CD4-positive, alpha-beta T cell (primary cell): Measurements from ENCODE around the gene IL11. TPM values are rescaled to one million over a fixed set of nuclear protein-coding genes. Genes with fewer than 3 reads are reported as not detected.

Experiments used
- ATAC-seq: fragments of 200-7000 bp; cut with Tn5 transposase; one replicate; pipeline ENCODE4 v1.10.0; 2022; ENCODE audit warnings: mild to moderate bottlenecking; ENCODE audit not compliant: poor library complexity
- CTCF ChIA-PET: fragments of 350-600 bp; sonication (Branson Sonifier 250); formaldehyde crosslinking; loops from one replicate; lab custom pipeline; 2021; ENCODE audit warnings: antibody characterized with exemption, inconsistent platforms; lab: Charles Lee
- POLR2A ChIA-PET: fragments of 350-600 bp; sonication (Branson Sonifier 250); formaldehyde crosslinking; loops from one replicate; lab custom pipeline; 2021; ENCODE audit warnings: antibody characterized with exemption, inconsistent platforms; lab: Charles Lee
- DNase-seq, 14 experiments: peaks; one replicate each; pipeline ENCODE4 v3.0.0-alpha.2; 2013 to 2020; ENCODE audit warnings: mixed read lengths in 2 of 14
- H3K27ac ChIP-seq, 2 donors: one replicate each; pipeline versions ENCODE4 v1.5.1 to v1.7.0; 2013; ENCODE audit warnings: low read length in 2 of 2, low read depth in 1 of 2, mild to moderate bottlenecking in 1 of 2
- H3K27me3 ChIP-seq, 2 experiments: 1 replicate in 1 of 2; 2 replicates in 1 of 2; pipeline versions ENCODE4 v1.6.1 to v1.7.0; 2013; ENCODE audit warnings: low read length in 2 of 2, control low read depth in 1 of 2, mild to moderate bottlenecking in 1 of 2, moderate library complexity in 1 of 2; ENCODE audit not compliant: insufficient read depth in 2 of 2, control insufficient read depth in 1 of 2
- H3K36me3 ChIP-seq: one replicate; pipeline ENCODE4 v1.6.1; 2013; ENCODE audit warnings: low read length, control low read depth; ENCODE audit not compliant: insufficient read depth
- H3K4me1 ChIP-seq: one replicate; pipeline ENCODE4 v1.6.1; 2013; ENCODE audit warnings: low read length, control low read depth; ENCODE audit not compliant: insufficient read depth
- H3K4me3 ChIP-seq: one replicate; pipeline ENCODE4 v1.5.1; 2013; ENCODE audit warnings: mild to moderate bottlenecking, low read length, moderate library complexity
- H3K9me3 ChIP-seq, 2 experiments: 1 replicate in 1 of 2; 2 replicates in 1 of 2; pipeline versions ENCODE4 v1.6.1 to v1.7.0; 2013; ENCODE audit warnings: low read length in 2 of 2, mild to moderate bottlenecking in 2 of 2, control low read depth in 1 of 2, moderate library complexity in 1 of 2; ENCODE audit not compliant: control insufficient read depth in 1 of 2, insufficient read depth in 1 of 2
- H3K27ac Mint-ChIP-seq: one replicate; pipeline ENCODE4 v1.8.0; 2020; ENCODE audit warnings: mixed read lengths
- H3K27me3 Mint-ChIP-seq: one replicate; pipeline ENCODE4 v1.8.0; 2021; ENCODE audit warnings: mixed read lengths
- H3K36me3 Mint-ChIP-seq: one replicate; pipeline ENCODE4 v1.8.0; 2021; ENCODE audit warnings: low read depth, mixed read lengths
- H3K4me1 Mint-ChIP-seq: one replicate; pipeline ENCODE4 v1.8.0; 2021; ENCODE audit warnings: low read depth, mixed read lengths
- H3K4me3 Mint-ChIP-seq: one replicate; pipeline ENCODE4 v1.8.0; 2020; ENCODE audit warnings: mild to moderate bottlenecking, mixed read lengths
- H3K9me3 Mint-ChIP-seq: one replicate; pipeline ENCODE4 v1.8.0; 2020; ENCODE audit warnings: mixed read lengths
- intact Hi-C, 2 experiments: fragments of 100-400 bp; cut with DNase I in 1 of 2; cut with micrococcal nuclease in 1 of 2; formaldehyde crosslinking; loops; one replicate each; pipeline versions ENCODE4 v1.15.1 to v1.9.0; 2023 to 2025; cut with DNase I, micrococcal nuclease
- total RNA-seq, 174 experiments: library from RNA in 2 of 174; stranded (reverse) in 2 of 174; gene quantifications; one replicate each; pipeline ENCODE4 v1.2.3 and lab custom pipeline; 2021 to 2026
- TF ChIP-seq, protein P1 (sequence below): fragments of 200-600 bp; IDR thresholded peaks from one replicate; pipeline ENCODE4 v1.8.0; 2022; ENCODE audit warnings: antibody characterized with exemption, mild to moderate bottlenecking

IL11 gene
- total RNA-seq, 2 experiments from 2014 or later = 0.22 to 0.92 TPM

DNA sequence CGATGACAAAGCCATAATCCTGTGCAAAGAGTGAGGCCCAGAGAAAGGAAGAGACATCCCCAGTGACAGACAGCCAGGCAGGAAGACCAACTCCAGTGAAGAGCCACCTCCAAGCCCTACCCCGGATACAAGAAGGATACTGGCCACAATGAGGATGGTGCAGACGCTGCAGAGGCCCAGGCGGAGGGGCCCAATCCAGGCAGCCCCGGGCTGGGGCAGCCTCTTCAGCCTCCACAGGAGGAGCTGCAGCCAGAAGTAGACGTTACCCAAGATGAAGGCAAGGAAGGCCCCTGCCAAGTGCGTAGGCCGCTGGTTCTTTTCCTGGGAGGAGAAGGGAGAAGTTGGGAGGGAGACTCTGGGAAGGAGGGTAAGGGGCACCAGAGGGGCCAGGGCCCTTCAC is 53.6 kb downstream of the IL11 start:
- Mint-ChIP-seq H3K27me3 (peaks cover 5% of the 10 kb centered on the region), H3K36me3 (no peaks in the 10 kb centered on the region), H3K9me3 (no peaks in the 10 kb centered on the region), H3K4me1 (no peaks in the 10 kb centered on the region), H3K27ac (no peak overlapping the region), H3K4me3 (no peak overlapping the region)
- TF ChIP-seq, protein P1, sequence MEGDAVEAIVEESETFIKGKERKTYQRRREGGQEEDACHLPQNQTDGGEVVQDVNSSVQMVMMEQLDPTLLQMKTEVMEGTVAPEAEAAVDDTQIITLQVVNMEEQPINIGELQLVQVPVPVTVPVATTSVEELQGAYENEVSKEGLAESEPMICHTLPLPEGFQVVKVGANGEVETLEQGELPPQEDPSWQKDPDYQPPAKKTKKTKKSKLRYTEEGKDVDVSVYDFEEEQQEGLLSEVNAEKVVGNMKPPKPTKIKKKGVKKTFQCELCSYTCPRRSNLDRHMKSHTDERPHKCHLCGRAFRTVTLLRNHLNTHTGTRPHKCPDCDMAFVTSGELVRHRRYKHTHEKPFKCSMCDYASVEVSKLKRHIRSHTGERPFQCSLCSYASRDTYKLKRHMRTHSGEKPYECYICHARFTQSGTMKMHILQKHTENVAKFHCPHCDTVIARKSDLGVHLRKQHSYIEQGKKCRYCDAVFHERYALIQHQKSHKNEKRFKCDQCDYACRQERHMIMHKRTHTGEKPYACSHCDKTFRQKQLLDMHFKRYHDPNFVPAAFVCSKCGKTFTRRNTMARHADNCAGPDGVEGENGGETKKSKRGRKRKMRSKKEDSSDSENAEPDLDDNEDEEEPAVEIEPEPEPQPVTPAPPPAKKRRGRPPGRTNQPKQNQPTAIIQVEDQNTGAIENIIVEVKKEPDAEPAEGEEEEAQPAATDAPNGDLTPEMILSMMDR = no peak
- ATAC-seq = no peak
- CTCF ChIA-PET = no interaction called here
- no peaks in the 10 kb centered on the region for H3K27me3 ChIP-seq
- H3K9me3 ChIP-seq = peaks cover 0 to 4% of the 10 kb centered on the region in 2 experiments
- POLR2A ChIA-PET = no interaction called here
- H3K4me1 ChIP-seq = no peaks in the 10 kb centered on the region
- H3K4me3 ChIP-seq = no peak overlapping the region
- no peaks in the 10 kb centered on the region for H3K36me3 ChIP-seq
- DNase-seq = no peak
- H3K27ac ChIP-seq = no peak overlapping the region
- intact Hi-C loops = no loop called here

DNA sequence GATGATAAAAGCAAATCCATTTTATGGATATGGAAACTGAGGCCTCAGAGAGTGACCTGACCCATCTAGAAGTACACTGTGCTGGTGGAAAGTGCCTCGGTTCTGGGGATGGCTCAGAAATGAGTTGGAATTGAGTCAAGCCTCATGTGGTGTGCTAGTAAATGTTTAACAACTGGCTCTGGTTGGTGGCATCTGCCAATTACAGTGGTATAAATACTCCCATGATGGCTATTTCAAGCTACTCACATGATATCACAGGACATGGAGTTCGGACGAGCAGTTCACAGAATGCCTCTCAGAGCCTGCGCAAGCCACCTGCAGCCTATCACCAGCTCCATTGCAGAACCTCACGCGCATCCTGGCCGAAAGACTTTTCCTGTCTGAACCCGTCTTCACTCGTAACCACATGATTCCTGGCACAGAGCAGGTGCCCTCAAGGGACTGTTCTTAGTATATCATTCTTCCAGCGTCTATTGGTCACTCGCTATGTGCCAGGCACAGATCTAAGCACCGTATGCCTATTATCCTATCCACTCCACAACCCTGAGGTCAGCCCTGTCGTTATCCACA is 54.2 kb downstream of the IL11 start:
- Histone ChIP-seq H3K4me3 (no peak overlapping the region), H3K4me1 (no peaks in the 10 kb centered on the region), H3K9me3 (peaks cover 0 to under 1% of the 10 kb centered on the region in 2 experiments), H3K27me3 (no peaks in the 10 kb centered on the region), H3K27ac (no peak overlapping the region), H3K36me3 (no peaks in the 10 kb centered on the region)
- TF ChIP-seq, protein P1 = no peak
- ChIA-PET POLR2A (no interaction called here), CTCF (no interaction called here)
- H3K4me1 Mint-ChIP-seq = no peaks in the 10 kb centered on the region
- DNase-seq = no peak
- intact Hi-C loops = no loop called here
- no peak overlapping the region for H3K27ac Mint-ChIP-seq
- no peak overlapping the region for H3K4me3 Mint-ChIP-seq
- no peak for ATAC-seq
- H3K27me3 Mint-ChIP-seq = peaks cover 4% of the 10 kb centered on the region
- H3K9me3 Mint-ChIP-seq = no peaks in the 10 kb centered on the region
- H3K36me3 Mint-ChIP-seq = no peaks in the 10 kb centered on the region

DNA sequence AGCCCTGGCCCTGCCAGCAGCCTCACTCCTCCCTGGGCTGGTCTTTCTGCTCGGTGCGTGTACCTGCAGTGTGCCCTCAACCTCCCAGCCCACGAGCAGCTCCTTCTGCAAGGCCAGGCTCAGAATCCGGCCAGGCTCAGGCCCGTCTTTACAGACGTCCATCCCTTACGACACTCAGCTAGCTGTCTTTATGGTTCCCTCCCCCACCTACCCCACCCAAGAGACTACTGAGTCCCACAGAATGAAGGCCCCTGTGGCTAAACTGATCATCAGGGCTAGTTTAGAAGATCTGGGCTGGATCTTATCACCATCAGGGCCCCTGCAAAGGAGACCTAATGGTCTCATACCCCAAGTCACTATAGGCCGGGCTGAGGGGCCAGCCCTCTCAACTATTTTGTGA is 55.9 kb downstream of the IL11 start:
- no peaks in the 10 kb centered on the region for H3K27me3 Mint-ChIP-seq
- H3K36me3 Mint-ChIP-seq = no peaks in the 10 kb centered on the region
- no peak for ATAC-seq
- H3K9me3 ChIP-seq = peaks cover 0 to 4% of the 10 kb centered on the region in 2 experiments
- intact Hi-C loops = no loop called here
- no peaks in the 10 kb centered on the region for H3K4me1 Mint-ChIP-seq
- H3K27me3 ChIP-seq = no peaks in the 10 kb centered on the region
- no peak overlapping the region for H3K4me3 Mint-ChIP-seq
- no peaks in the 10 kb centered on the region for H3K36me3 ChIP-seq
- DNase-seq = no peak
- no peak overlapping the region for H3K27ac Mint-ChIP-seq
- POLR2A ChIA-PET = no interaction called here
- H3K27ac ChIP-seq = no peak overlapping the region
- no peaks in the 10 kb centered on the region for H3K9me3 Mint-ChIP-seq
- no peaks in the 10 kb centered on the region for H3K4me1 ChIP-seq
- TF ChIP-seq, protein P1 = no peak
- CTCF ChIA-PET = no interaction called here
- H3K4me3 ChIP-seq = no peak overlapping the region

Other genes starting within 250 kb of the IL11 start
- not detected for gene TNNT1, start 221.3 kb downstream of the IL11 start, total RNA-seq
- gene TNNI3, start 212.7 kb downstream of the IL11 start, total RNA-seq = not detected
- not detected for gene DNAAF3, start 203.8 kb downstream of the IL11 start, total RNA-seq
- gene SYT5, start 190.2 kb downstream of the IL11 start, total RNA-seq = under 1 TPM; 0.41 to 0.56 TPM
- not detected for gene PTPRH, start 161.0 kb downstream of the IL11 start, total RNA-seq
- 10 to 100 TPM; 11.7 to 11.8 TPM for gene TMEM86B, start 141.7 kb downstream of the IL11 start, total RNA-seq
- 100 to 1,000 TPM; 172 to 182 TPM for gene PPP6R1, start 111.4 kb downstream of the IL11 start, total RNA-seq
- gene HSPBP1, start 90.4 kb downstream of the IL11 start, total RNA-seq = 10 to 100 TPM; 14.3 to 15.1 TPM
- gene BRSK1, start 86.5 kb downstream of the IL11 start, total RNA-seq = 1 to 10 TPM; 2.6 to 2.7 TPM
- not detected for gene TMEM150B, start 45.1 kb downstream of the IL11 start, total RNA-seq
- gene KMT5C, start 30.6 kb downstream of the IL11 start, total RNA-seq = 100 to 1,000 TPM; 113 to 115 TPM
- gene COX6B2, start 15.7 kb downstream of the IL11 start, total RNA-seq = under 1 TPM in 1 of 2 experiments, not detected in 1; 0.28 TPM
- gene GARIN5B, start 7.2 kb downstream of the IL11 start, total RNA-seq = under 1 TPM in 1 of 2 experiments, not detected in 1; 0.08 TPM
- not detected for gene TMEM190, start 6.4 kb upstream of the IL11 start, total RNA-seq
- gene TMEM238, start 13.8 kb upstream of the IL11 start, total RNA-seq = 10 to 100 TPM; 14.2 to 14.3 TPM
- 1,000 to 10,000 TPM; 3,995 to 4,178 TPM for gene RPL28, start 15.5 kb upstream of the IL11 start, total RNA-seq
- 10 to 100 TPM; 50.9 to 62.9 TPM for gene UBE2S, start 37.3 kb upstream of the IL11 start, total RNA-seq
- not detected for gene SHISA7, start 72.8 kb upstream of the IL11 start, total RNA-seq
- 1 to 10 TPM; 1.5 to 2.2 TPM for gene ISOC2, start 91.2 kb upstream of the IL11 start, total RNA-seq
- gene C19orf85, start 94.3 kb upstream of the IL11 start, total RNA-seq = not detected
- 10 to 100 TPM; 26.6 to 27.2 TPM for gene ZNF628, start 106.2 kb upstream of the IL11 start, total RNA-seq
- 10 to 100 TPM; 10.5 to 14.7 TPM for gene NAT14, start 114.7 kb upstream of the IL11 start, total RNA-seq
- gene SSC5D, start 118.0 kb upstream of the IL11 start, total RNA-seq = 1 to 10 TPM in 1 of 2 experiments, under 1 TPM in 1; 0.42 to 1.3 TPM
- gene SBK2, start 166.7 kb upstream of the IL11 start, total RNA-seq = not detected
- gene SBK3, start 175.1 kb upstream of the IL11 start, total RNA-seq = not detected
- gene ZNF579, start 210.4 kb upstream of the IL11 start, total RNA-seq = 1 to 10 TPM; 6.7 to 7.1 TPM
- gene FIZ1, start 229.1 kb upstream of the IL11 start, total RNA-seq = 1 to 10 TPM; 5.5 to 7.3 TPM
- 10 to 100 TPM in 1 of 2 experiments, 1 to 10 TPM in 1; 9.6 to 10.3 TPM for gene ZNF524, start 229.8 kb upstream of the IL11 start, total RNA-seq
- 10 to 100 TPM; 12.0 to 12.9 TPM for gene ZNF865, start 235.2 kb upstream of the IL11 start, total RNA-seq